AG09319 (cell line): Measurements from ENCODE around the gene RRBP1.

ENCODE experiments used
- DNase-seq: peaks from one replicate; pipeline ENCODE4 v3.0.0-alpha.2; 2010; ENCODE audit warnings: low read depth; ENCODE audit errors: extremely low read depth
- TF ChIP-seq, protein P1 (sequence below): IDR thresholded peaks from 2 replicates; pipeline ENCODE4 v1.5.1; 2011; ENCODE audit warnings: low read depth, mild to moderate bottlenecking, inconsistent platforms, low read length, moderate library complexity

RRBP1 gene

DNA sequence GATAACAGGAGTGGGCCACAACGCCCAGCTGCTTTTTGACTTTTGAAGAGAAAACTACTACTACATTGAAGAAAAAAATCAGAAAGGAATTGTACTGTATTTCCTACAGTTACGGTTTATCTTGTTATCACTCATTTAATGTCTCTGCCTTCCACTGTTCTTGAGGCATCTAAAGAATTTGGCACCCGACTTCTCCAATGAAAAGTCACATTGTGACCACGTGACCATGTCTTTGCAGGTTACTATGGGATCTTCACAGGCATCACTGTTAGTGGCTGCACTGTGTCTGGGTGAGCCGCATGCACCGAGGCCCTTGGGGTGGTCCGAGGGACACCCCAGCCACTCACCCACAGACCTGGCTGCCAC is 26.8 kb downstream of the RRBP1 start:
- no peak for DNase-seq
- TF ChIP-seq, protein P1, sequence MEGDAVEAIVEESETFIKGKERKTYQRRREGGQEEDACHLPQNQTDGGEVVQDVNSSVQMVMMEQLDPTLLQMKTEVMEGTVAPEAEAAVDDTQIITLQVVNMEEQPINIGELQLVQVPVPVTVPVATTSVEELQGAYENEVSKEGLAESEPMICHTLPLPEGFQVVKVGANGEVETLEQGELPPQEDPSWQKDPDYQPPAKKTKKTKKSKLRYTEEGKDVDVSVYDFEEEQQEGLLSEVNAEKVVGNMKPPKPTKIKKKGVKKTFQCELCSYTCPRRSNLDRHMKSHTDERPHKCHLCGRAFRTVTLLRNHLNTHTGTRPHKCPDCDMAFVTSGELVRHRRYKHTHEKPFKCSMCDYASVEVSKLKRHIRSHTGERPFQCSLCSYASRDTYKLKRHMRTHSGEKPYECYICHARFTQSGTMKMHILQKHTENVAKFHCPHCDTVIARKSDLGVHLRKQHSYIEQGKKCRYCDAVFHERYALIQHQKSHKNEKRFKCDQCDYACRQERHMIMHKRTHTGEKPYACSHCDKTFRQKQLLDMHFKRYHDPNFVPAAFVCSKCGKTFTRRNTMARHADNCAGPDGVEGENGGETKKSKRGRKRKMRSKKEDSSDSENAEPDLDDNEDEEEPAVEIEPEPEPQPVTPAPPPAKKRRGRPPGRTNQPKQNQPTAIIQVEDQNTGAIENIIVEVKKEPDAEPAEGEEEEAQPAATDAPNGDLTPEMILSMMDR, result no peak

DNA sequence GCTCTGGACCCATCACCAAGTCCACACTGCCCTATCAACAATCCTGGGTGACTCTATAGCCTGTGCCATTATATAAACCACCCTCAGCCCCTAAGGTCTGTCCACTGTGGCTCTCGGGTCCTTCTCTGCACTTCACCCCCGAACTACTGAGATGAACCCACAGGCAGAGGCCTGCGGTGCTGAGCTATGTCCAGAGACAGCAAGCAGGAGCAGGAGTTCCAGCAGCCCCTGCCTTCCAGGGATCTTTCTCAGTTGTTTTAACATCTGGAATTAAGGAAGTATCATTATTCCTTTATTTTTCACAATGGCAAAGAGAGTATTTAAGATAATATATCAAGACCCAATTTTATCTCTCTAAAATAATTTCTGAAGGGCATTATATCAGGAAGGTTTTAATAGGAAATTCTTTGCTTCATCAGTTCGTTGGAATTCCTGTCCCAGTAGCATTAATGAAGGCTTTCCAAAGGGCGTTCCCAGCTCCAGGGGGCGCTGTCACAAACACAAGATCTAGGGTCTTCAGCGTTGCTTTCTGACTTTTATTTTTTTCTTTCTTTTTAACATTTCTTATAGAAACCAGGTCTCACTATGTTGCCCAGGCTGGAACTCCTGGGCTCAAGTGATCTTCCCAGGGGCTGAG is 27.3 kb downstream of the RRBP1 start:
- TF ChIP-seq, protein P1, result peak; percentile 73

DNA sequence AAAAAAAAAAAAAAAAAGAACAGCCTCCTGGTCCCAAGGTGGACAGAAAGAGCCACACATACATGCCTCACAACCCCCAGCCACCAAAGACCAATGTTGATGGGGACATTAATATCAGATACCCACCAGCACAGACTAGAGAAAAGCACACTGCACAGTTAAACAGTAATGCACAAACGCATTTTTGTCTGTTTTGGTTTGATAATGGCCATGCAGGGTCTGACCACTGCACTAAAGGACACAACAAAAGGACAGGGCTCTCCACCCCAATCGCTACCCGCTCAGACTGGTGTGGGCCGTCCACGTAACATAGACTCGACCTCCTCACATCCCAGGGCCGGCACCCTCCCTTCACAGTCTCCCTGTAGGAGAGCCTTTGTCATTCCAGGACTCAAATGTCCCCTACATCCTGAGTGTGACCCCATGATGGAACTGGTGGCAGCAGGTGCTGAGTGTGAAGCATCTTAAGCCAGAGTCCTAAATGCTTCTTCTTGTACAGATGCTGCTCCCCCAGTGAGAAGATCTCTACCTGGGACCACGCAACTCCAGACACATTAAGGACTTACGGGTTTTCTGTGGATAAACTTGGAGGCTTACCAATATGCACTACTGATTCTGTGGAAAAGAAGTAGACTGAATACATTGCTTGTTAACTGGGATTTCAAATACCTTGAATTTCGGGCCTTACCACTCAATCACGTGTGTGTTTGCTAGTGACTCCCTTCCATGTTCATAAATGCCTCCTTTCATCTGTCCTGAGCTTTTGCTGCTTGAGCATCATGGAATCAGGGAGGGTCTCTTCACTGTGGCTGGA is 28.0 kb downstream of the RRBP1 start:
- no peak for DNase-seq
- TF ChIP-seq, protein P1, result no peak

More for the DNA sequence above, 27.3 kb downstream of the RRBP1 start:
- DNase-seq, result no peak

DNA sequence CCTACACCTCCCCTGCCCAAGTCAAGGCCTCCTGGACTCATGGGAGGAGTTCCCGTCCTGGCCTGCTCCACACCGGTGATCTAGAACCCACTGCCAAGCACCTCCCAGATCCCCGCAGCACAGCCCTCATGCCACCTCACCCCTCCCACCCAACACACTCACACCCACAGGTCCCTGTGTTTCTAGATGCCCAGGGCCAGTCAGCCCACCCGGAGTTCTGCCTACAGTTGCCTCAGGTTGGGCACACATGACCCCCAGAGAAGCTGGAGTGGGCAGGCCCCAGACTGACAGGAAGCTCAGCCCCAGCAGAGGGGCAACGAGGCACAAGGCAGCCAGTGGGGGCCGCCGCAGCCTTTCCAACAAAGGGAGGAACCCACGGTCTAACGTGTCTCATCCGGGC is 29.6 kb downstream of the RRBP1 start:
- DNase-seq, result no peak
- TF ChIP-seq, protein P1, result no peak

DNA sequence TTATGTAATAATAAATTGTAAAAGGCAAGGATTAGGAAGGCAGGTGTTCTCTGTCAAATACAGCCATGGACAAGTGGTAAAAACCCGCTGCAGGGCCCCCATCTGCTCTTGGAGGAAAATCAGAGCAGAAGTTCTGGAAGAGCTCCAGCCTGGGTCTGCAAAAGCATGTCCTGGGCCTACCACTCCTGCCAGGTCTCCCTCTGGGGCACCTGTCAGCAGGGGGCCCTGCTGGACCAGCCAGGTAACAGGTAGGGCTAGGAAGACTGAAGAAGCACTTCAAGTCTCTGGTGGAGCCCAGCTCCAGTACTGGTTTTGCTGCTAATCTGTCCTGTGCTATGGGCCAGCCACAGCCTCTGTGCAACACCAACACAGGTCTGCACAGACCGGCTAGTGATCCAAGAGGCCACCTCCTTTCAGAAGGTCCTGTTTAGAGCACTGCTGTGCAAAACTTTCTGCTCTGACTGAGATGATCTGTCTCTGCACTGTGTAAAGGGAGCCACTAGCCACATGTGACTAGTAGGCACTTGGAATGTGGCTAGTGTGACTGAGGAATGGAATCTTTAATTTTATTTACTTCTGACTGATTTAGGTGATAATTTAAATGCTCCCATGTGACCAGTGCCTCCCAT is 30.2 kb downstream of the RRBP1 start:
- TF ChIP-seq, protein P1, result no peak
- DNase-seq, result no peak

DNA sequence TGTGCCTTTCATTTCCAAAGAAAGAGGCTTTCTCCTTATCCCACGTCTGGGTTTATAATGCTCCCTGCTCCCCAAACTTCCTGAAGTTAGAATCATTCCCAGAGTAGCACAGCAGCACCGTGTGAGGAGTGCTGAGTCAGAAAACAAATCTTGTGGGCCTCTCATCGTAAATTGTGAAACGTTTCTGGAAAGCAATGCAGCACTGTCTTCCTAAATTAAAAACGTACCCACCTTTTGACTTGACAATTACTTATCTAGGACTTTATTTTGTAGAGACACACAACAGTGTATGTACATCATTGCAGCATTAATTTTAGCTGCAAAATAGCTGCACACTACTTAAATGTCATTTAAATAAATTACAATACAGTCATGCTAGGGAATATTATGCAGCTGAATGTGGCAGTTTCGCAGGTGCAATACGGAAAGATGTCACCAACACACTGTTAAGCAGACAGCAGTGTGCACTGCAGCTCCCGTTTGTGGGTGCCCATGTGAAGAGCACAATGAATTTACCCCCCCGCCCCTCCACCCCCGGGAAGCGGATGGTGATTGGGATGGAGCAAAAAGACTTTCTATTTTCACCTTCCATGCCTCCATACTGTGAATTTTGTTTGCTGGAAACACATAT is 30.8 kb downstream of the RRBP1 start:
- TF ChIP-seq, protein P1, result no peak
- DNase-seq, result no peak
